Esophagus muscularis mucosa (tissue), 4 donors: Measurements from ENCODE around the gene HAX1.

Experiments used
- EP300 ChIP-seq: sonication (generic); formaldehyde crosslinking; IDR thresholded peaks from one replicate; pipeline ENCODE4 v1.6.1; 2017; ENCODE audit warnings: antibody characterized with exemption
- POLR2A ChIP-seq: fragments of 450-650 bp; IDR thresholded peaks from one replicate; pipeline ENCODE4 v1.6.1; 2017; ENCODE audit warnings: antibody characterized with exemption, moderate library complexity, mild to moderate bottlenecking, low read depth
- POLR2AphosphoS5 ChIP-seq, 2 donors: sonication (generic); formaldehyde crosslinking; IDR thresholded peaks; one replicate each; pipeline ENCODE4 v1.6.1; 2017; ENCODE audit warnings: antibody characterized with exemption in 2 of 2
- TF ChIP-seq, protein P1 (sequence below), 3 experiments: fragments of 200-600 bp in 2 of 3; fragments of 450-650 bp in 1 of 3; sonication (generic) in 2 of 3; IDR thresholded peaks; one replicate each; pipeline ENCODE4 v1.5.1; 2017 to 2019; ENCODE audit warnings: antibody characterized with exemption in 3 of 3, mild to moderate bottlenecking in 2 of 3, moderate library complexity in 1 of 3

- TF ChIP-seq POLR2AphosphoS5 (IDR thresholded peaks at IDR 0.05), result no peak
- TF ChIP-seq, protein P1, sequence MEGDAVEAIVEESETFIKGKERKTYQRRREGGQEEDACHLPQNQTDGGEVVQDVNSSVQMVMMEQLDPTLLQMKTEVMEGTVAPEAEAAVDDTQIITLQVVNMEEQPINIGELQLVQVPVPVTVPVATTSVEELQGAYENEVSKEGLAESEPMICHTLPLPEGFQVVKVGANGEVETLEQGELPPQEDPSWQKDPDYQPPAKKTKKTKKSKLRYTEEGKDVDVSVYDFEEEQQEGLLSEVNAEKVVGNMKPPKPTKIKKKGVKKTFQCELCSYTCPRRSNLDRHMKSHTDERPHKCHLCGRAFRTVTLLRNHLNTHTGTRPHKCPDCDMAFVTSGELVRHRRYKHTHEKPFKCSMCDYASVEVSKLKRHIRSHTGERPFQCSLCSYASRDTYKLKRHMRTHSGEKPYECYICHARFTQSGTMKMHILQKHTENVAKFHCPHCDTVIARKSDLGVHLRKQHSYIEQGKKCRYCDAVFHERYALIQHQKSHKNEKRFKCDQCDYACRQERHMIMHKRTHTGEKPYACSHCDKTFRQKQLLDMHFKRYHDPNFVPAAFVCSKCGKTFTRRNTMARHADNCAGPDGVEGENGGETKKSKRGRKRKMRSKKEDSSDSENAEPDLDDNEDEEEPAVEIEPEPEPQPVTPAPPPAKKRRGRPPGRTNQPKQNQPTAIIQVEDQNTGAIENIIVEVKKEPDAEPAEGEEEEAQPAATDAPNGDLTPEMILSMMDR (IDR thresholded peaks at IDR 0.05), result no peak
- TF ChIP-seq POLR2A, result no peak
- no peak for TF ChIP-seq EP300
These were observed 47.1 kb upstream of the HAX1 start for GRCh38 chr1:154225370-154225769.
